ENCODE data around the gene PARD3. TPM values are rescaled to one million over a fixed set of nuclear protein-coding genes. Genes with fewer than 3 reads are reported as not detected.

Gene PARD3
- total RNA-seq, 1 donor: 42.1 TPM

- H3K4me3 ChIP-seq (ENCODE audit: low read depth, low read length): no peak overlapping the region
- TF ChIP-seq, protein P1, sequence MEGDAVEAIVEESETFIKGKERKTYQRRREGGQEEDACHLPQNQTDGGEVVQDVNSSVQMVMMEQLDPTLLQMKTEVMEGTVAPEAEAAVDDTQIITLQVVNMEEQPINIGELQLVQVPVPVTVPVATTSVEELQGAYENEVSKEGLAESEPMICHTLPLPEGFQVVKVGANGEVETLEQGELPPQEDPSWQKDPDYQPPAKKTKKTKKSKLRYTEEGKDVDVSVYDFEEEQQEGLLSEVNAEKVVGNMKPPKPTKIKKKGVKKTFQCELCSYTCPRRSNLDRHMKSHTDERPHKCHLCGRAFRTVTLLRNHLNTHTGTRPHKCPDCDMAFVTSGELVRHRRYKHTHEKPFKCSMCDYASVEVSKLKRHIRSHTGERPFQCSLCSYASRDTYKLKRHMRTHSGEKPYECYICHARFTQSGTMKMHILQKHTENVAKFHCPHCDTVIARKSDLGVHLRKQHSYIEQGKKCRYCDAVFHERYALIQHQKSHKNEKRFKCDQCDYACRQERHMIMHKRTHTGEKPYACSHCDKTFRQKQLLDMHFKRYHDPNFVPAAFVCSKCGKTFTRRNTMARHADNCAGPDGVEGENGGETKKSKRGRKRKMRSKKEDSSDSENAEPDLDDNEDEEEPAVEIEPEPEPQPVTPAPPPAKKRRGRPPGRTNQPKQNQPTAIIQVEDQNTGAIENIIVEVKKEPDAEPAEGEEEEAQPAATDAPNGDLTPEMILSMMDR (IDR thresholded peaks at IDR 0.05; ENCODE audit: insufficient read depth, low read length): no peak
- DNase-seq (ENCODE audit: low read depth): peak; percentile 30
Measured at GRCh38 chr10:34547291-34547690, 267.8 kb downstream of the PARD3 start.

GRCh38 chr10:34544400-34544799, 270.7 kb downstream of the PARD3 start:
- TF ChIP-seq, protein P1 (IDR thresholded peaks at IDR 0.05; ENCODE audit: insufficient read depth, low read length): no peak
- no peak for DNase-seq (ENCODE audit: low read depth)
- no peak overlapping the region for H3K4me3 ChIP-seq (ENCODE audit: low read depth, low read length)

- TF ChIP-seq, protein P1 (IDR thresholded peaks at IDR 0.05; ENCODE audit: insufficient read depth, low read length): no peak
- DNase-seq (ENCODE audit: low read depth): no peak
- H3K4me3 ChIP-seq (ENCODE audit: low read depth, low read length): no peak overlapping the region
Measured at GRCh38 chr10:34543716-34544115, 271.4 kb downstream of the PARD3 start.

- H3K4me3 ChIP-seq (ENCODE audit: low read depth, low read length): no peak overlapping the region
- TF ChIP-seq, protein P1 (IDR thresholded peaks at IDR 0.05; ENCODE audit: insufficient read depth, low read length): no peak
- no peak for DNase-seq (ENCODE audit: low read depth)
Measured at GRCh38 chr10:34540492-34540891, 274.6 kb downstream of the PARD3 start.

GRCh38 chr10:34539533-34540315, 275.4 kb downstream of the PARD3 start:
- peak; percentile 66 for DNase-seq (ENCODE audit: low read depth)

DNA sequence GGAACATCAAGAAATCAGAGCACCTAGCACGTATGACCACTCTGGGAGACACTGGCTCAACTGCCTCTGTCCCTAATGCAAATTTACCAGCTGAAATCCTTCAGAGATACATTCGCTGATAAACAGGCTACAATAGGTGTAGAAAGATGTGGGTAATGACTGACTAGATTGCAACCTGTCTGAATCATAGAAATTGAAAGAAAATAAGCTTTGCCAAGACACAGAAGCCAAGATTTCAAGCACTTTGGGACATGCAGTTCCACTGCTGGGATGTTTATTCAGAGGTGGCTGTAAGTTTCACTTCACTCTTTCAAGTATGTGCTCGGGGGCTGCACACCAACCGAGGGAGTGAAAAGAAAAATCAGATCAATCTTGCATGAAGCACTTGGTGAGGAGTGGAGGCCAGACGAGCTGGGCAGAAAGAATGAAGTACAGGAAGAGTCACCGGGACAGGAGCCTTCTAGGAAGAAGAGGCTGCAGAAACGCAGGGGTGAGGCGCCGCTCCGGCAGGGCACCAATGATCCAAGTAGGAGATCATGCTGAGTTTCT, 276.7 kb downstream of the PARD3 start:
- TF ChIP-seq, protein P1 (IDR thresholded peaks at IDR 0.05; ENCODE audit: insufficient read depth, low read length): no peak
- no peak overlapping the region for H3K4me3 ChIP-seq (ENCODE audit: low read depth, low read length)
- DNase-seq (ENCODE audit: low read depth): no peak

More at GRCh38 chr10:34539533-34540315, 275.4 kb downstream of the PARD3 start:
- H3K4me3 ChIP-seq (ENCODE audit: low read depth, low read length): peak overlapping the region; percentile 42
- TF ChIP-seq, protein P1 (IDR thresholded peaks at IDR 0.05; ENCODE audit: insufficient read depth, low read length): no peak
